K562 (cell line): ENCODE data around the gene THRSP. TPM values are rescaled to one million over a fixed set of nuclear protein-coding genes. Genes with fewer than 3 reads are reported as not detected.

ENCODE experiments used
- ATAC-seq: fragments of 200-7000 bp; cut with Tn5 transposase; 3 replicates; pipeline ENCODE4 v1.9.1; 2020; ENCODE audit warnings: moderate library complexity
- BruUV-seq: library from RNA; stranded (reverse); fragments of 400-500 nt; replicated peaks from 2 replicates; lab custom pipeline; 2021; lab: Mats Ljungman, UMichigan
- CTCF ChIA-PET: fragments of 300-600 bp; formaldehyde crosslinking; extraction: SDS; loops from one replicate; lab custom pipeline; 2021; ENCODE audit warnings: low intra/inter-chr PET ratio; lab: Yijun Ruan, JAX
- POLR2A ChIA-PET: fragments of 300-600, 350-650 bp; sonication (Branson Sonifier 250); formaldehyde crosslinking; extraction: SDS; loops from one replicate; lab custom pipeline; 2021; ENCODE audit warnings: antibody characterized with exemption, inconsistent platforms; lab: Yijun Ruan, JAX
- DNase-seq, 4 experiments: peaks; one replicate each; pipeline versions ENCODE4 v3.0.0 to v3.0.0-alpha.2; 2011 to 2018; ENCODE audit warnings: low spot score in 3 of 4, mixed read lengths in 3 of 4; ENCODE audit errors: extremely low read depth in 1 of 4
- FAIRE-seq: peaks from 2 replicates; lab custom pipeline; 2011; peaks lifted over from hg19 to GRCh38; lab: Jason Lieb, UNC
- H2AFZ ChIP-seq: 2 replicates; pipeline ENCODE4 v1.6.0; 2011; ENCODE audit warnings: low read depth, low read length, control low read depth, inconsistent platforms
- H3K27ac ChIP-seq: fragments of 200-600 bp; 3 replicates; pipeline ENCODE4 v1.8.0; 2011; ENCODE audit warnings: low read depth, mild to moderate bottlenecking, control low read depth, inconsistent platforms, low read length, moderate library complexity, mixed read lengths; ENCODE audit errors: extremely low read depth
- H3K27me3 ChIP-seq, 2 experiments: fragments of 300-600 bp in 1 of 2; 2 replicates in 1 of 2; 3 replicates in 1 of 2; pipeline versions ENCODE4 v1.6.0 to v1.8.0; 2011; ENCODE audit warnings: inconsistent platforms in 2 of 2, low read length in 2 of 2, mild to moderate bottlenecking in 1 of 2, mixed read lengths in 1 of 2, moderate library complexity in 1 of 2; ENCODE audit not compliant: control insufficient read depth in 2 of 2, insufficient read depth in 2 of 2
- H3K36me3 ChIP-seq: fragments of 300-600 bp; 3 replicates; pipeline ENCODE4 v1.8.0; 2011; ENCODE audit warnings: mild to moderate bottlenecking, low read length, inconsistent platforms; ENCODE audit not compliant: control insufficient read depth, insufficient read depth
- H3K4me1 ChIP-seq, 2 experiments: fragments of 200-600 bp in 1 of 2; replicated peaks in 1 of 2; 2 replicates in 1 of 2; 3 replicates in 1 of 2; pipeline versions ENCODE4 v1.5.1 to v1.8.0; 2011; ENCODE audit warnings: inconsistent platforms in 2 of 2, low read length in 2 of 2, mild to moderate bottlenecking in 1 of 2, mixed read lengths in 1 of 2, moderate library complexity in 1 of 2; ENCODE audit not compliant: control insufficient read depth in 2 of 2, insufficient read depth in 2 of 2
- H3K4me2 ChIP-seq: 2 replicates; pipeline ENCODE4 v1.6.1; 2011; ENCODE audit warnings: low read length, control low read depth, inconsistent platforms, mixed read lengths; ENCODE audit not compliant: insufficient read depth
- H3K4me3 ChIP-seq: fragments of 200-600 bp; sonication (generic), shearing (Covaris generic); 2 replicates; pipeline ENCODE4 v1.5.1; 2016; ENCODE audit warnings: control low read depth, inconsistent platforms
- H3K79me2 ChIP-seq: fragments of 200-600 bp; 3 replicates; pipeline ENCODE4 v1.8.0; 2011; ENCODE audit warnings: low read length, inconsistent platforms; ENCODE audit not compliant: control insufficient read depth, insufficient read depth
- H3K9ac ChIP-seq, 2 experiments: 2 replicates each; pipeline versions ENCODE4 v1.6.0 to v1.6.1; 2011; ENCODE audit warnings: low read depth in 2 of 2, low read length in 2 of 2, control low read depth in 1 of 2, inconsistent platforms in 1 of 2, mild to moderate bottlenecking in 1 of 2, mixed read lengths in 1 of 2; ENCODE audit not compliant: insufficient read depth in 1 of 2
- H3K9me1 ChIP-seq: one replicate; pipeline ENCODE4 v1.6.0; 2011; ENCODE audit warnings: inconsistent platforms, mild to moderate bottlenecking, low read length, moderate library complexity; ENCODE audit not compliant: control insufficient read depth, insufficient read depth
- H3K9me3 ChIP-seq: replicated peaks from 2 replicates; pipeline ENCODE4 v1.5.1; 2011; ENCODE audit warnings: low read depth, low read length, inconsistent platforms; ENCODE audit not compliant: control insufficient read depth, insufficient read depth
- H4K20me1 ChIP-seq: replicated peaks from 2 replicates; pipeline ENCODE4 v1.6.1; 2011; ENCODE audit warnings: low read length, inconsistent platforms, mixed read lengths; ENCODE audit not compliant: control insufficient read depth, insufficient read depth
- BHLHE40 ChIP-seq: IDR thresholded peaks from 2 replicates; pipeline ENCODE4 v1.6.1; 2011; ENCODE audit warnings: low read length, improper control_type of control experiment
- KHSRP ChIP-seq: fragments of 450-650 bp; IDR thresholded peaks from 2 replicates; pipeline ENCODE4 v1.6.1; 2017
- KLF10 ChIP-seq: fragments of 250-450 bp; sonication (Bioruptor Pico); IDR thresholded peaks from 2 replicates; pipeline ENCODE4 v1.6.1; 2021; ENCODE audit warnings: matching md5 sums
- NCOA2 ChIP-seq, 2 experiments: fragments of 450-650 bp; IDR thresholded peaks; 2 replicates each; pipeline ENCODE4 v1.6.1; 2018; ENCODE audit warnings: mild to moderate bottlenecking in 2 of 2, moderate library complexity in 1 of 2; ENCODE audit not compliant: partially characterized antibody in 2 of 2
- NFIC ChIP-seq: fragments of 450-650 bp; IDR thresholded peaks from 2 replicates; pipeline ENCODE4 v1.6.1; 2017; ENCODE audit warnings: mild to moderate bottlenecking, inconsistent platforms
- PPARD ChIP-seq: fragments of 250-450 bp; sonication (Bioruptor Pico); IDR thresholded peaks from 2 replicates; pipeline ENCODE4 v1.8.0; 2022; ENCODE audit warnings: inconsistent platforms, mild to moderate bottlenecking, moderate library complexity
- TFAM ChIP-seq: fragments of 250-450 bp; sonication (Bioruptor Pico); conservative IDR thresholded peaks from 2 replicates; pipeline ENCODE4 v1.5.0; 2021; ENCODE audit warnings: mild to moderate bottlenecking, moderate library complexity
- ZKSCAN1 ChIP-seq: fragments of 150-350 bp; IDR thresholded peaks from 2 replicates; pipeline ENCODE4 v1.6.1; 2016; ENCODE audit warnings: low read depth, low read length
- WGBS: fragments of 100-300 bp; shearing (Covaris generic); methylation state at CpG from one replicate; pipeline ENCODE4 v1.1.6; 2016; ENCODE audit warnings: low coverage, mixed read lengths; ENCODE audit not compliant: insufficient coverage; ENCODE audit errors: missing lambda C conversion rate; 5-methylcytosine and 5-hydroxymethylcytosine counted together
- in situ Hi-C: fragments of 300-500 bp; cut with MboI; formaldehyde crosslinking; loops from 4 replicates; pipeline ENCODE4 v1.15.0; 2018; ENCODE audit warnings: inconsistent platforms, mixed read lengths
- intact Hi-C: fragments of 100-400 bp; cut with micrococcal nuclease; formaldehyde crosslinking; loops from 2 replicates; pipeline ENCODE4 v1.14.2; 2022
- polyA plus RNA-seq, 8 experiments: library from polyadenylated mRNA; depleted of rRNA in 4 of 8; stranded (reverse) in 5 of 8; unstranded in 3 of 8; fragments of >200 nt; fragmentation: Nextera tagmentation in 2 of 8; fragmentation: Illumina TruSeq in 1 of 8; extraction: Ambion mirVana in 2 of 8; extraction: Trizol in 1 of 8; gene quantifications; 2 replicates each; pipeline versions ENCODE4 v1.2.1 to v1.2.3, GENCODE V29; 2011 to 2014; ENCODE audit warnings: inconsistent platforms in 1 of 8, missing spikeins in 1 of 8
- total RNA-seq, 7 experiments: library from RNA; depleted of rRNA in 6 of 7; stranded (reverse); fragments of >200 nt in 6 of 7; fragmentation: Illumina TruSeq in 2 of 7; extraction: Trizol in 2 of 7; gene quantifications; 2 replicates each; pipeline versions ENCODE4 v1.2.1 to v1.2.3, GENCODE V29; 2011 to 2021; ENCODE audit warnings: low replicate concordance in 1 of 7
- TF ChIP-seq, protein P1 (sequence below): fragments of 450-650 bp; IDR thresholded peaks from 2 replicates; pipeline ENCODE4 v1.6.1; 2016
- TF ChIP-seq, protein P2 (sequence below): fragments of 450-650 bp; IDR thresholded peaks from 2 replicates; pipeline ENCODE4 v1.6.1; 2017; ENCODE audit warnings: antibody characterized with exemption, mild to moderate bottlenecking

THRSP gene
- total and polyA plus RNA-seq, 9 of the 15 experiments (the other 6 are each of a cell fraction or from before 2014, with no cell fraction given): 0.23 to 0.56 (median 0.31) TPM; not detected in 2

DNA sequence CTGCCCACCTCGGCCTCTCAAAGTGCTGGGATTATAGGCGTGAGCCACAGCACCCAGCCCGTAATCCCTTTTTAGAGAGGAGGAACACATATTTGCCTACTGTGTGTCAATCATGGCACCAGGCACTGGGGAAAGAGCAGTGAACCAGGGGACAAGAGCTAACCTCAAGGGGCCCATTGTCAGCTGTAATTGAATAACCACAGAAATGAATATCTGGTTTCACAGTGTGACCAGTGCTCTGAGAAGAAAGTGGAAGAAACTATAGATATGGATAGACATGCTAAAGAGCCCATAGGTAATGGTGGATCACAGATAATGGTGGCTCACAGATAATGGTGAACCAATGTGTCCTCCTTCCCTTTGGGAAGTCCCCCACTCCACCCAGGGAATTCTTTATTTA is 32.0 kb upstream of the THRSP start:
- Histone ChIP-seq H3K9me3 (no peaks in the 10 kb centered on the region), H3K79me2 (no peaks in the 10 kb centered on the region), H3K9me1 (no peaks in the 10 kb centered on the region), H2AFZ (peak overlapping the region; percentile 69), H3K27me3 (no peaks in the 10 kb centered on the region), H3K4me2 (no peak overlapping the region), H3K4me1 (peaks cover 6 to 25% of the 10 kb centered on the region in 2 experiments), H3K9ac (peak overlapping the region in 1 of 2 experiments; percentile 15; a peak in 1 of 4 replicates), H3K4me3 (no peak overlapping the region), H3K36me3 (no peaks in the 10 kb centered on the region), H3K27ac (peak overlapping the region; percentile 21; the same call in 1 of the 3 replicates), H4K20me1 (no peaks in the 10 kb centered on the region)
- no peak for FAIRE-seq
- in situ Hi-C loops (no loop called here), intact Hi-C loops (no loop called here)
- ATAC-seq: no peak
- ChIA-PET POLR2A (interaction anchor here (0.8 to 1.1 kb wide), 4 partner anchors 8 to 46 kb away, joined by 3 to 5 read pairs (median 4); no protein-coding TSS in a partner anchor), CTCF (no interaction called here)
- no peak for TF ChIP-seq TFAM (CRISPR knock-in tag)
- no peak for TF ChIP-seq PPARD (CRISPR knock-in tag)
- TF ChIP-seq, protein P1, sequence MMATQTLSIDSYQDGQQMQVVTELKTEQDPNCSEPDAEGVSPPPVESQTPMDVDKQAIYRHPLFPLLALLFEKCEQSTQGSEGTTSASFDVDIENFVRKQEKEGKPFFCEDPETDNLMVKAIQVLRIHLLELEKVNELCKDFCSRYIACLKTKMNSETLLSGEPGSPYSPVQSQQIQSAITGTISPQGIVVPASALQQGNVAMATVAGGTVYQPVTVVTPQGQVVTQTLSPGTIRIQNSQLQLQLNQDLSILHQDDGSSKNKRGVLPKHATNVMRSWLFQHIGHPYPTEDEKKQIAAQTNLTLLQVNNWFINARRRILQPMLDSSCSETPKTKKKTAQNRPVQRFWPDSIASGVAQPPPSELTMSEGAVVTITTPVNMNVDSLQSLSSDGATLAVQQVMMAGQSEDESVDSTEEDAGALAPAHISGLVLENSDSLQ: 0 out of 2 replicates have a peak, but pooled peaks have one; percentile 39
- TF ChIP-seq ZKSCAN1: peak; percentile 18; the same call in 1 of the 2 replicates
- no TSS peak for BruUV-seq
- 69% methylated on average over 3 of the region's 3 CpGs for WGBS
- no peak for DNase-seq

DNA sequence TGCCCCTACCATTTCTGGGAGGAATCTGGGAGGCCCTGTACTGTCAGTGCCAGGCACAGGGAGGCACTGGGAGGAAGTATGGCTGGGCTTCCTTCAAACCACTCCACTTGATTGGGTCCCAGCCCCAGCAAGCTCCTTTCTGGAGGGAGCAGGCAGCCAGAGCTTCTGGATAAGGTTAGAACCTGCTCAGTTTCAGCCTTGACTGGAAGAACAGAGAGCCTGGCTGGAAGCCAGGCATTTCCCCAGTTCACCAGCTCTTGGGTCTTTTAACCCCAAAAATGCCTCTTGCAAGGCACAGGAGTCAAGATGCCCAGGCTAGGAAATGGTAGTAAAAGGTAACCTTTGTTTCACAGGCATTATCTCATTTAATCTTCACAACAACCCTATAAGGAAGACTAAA is 31.6 kb upstream of the THRSP start:
- no peak for DNase-seq
- ChIA-PET POLR2A (interaction anchor here (0.8 to 1.1 kb wide), 2 partner anchors 9 to 16 kb away, joined by 3 to 5 read pairs; no protein-coding TSS in a partner anchor), CTCF (no interaction called here)
- intact Hi-C loops (no loop called here), in situ Hi-C loops (no loop called here)
- Histone ChIP-seq H3K9me3 (no peaks in the 10 kb centered on the region), H3K27me3 (no peaks in the 10 kb centered on the region), H3K36me3 (no peaks in the 10 kb centered on the region), H3K79me2 (no peaks in the 10 kb centered on the region), H3K9me1 (no peaks in the 10 kb centered on the region), H3K9ac (0 out of 4 replicates have a peak overlapping the region, but pooled peaks of 1 of the 2 experiments have one; percentile 19), H3K4me2 (no peak overlapping the region), H4K20me1 (no peaks in the 10 kb centered on the region), H3K4me3 (no peak overlapping the region), H2AFZ (peak overlapping the region; percentile 69), H3K4me1 (peaks cover 6 to 25% of the 10 kb centered on the region in 2 experiments), H3K27ac (peak overlapping the region; percentile 21; the same call in 1 of the 3 replicates)
- BruUV-seq: no TSS peak
- no peak; the same call in 2 of the 3 replicates for ATAC-seq
- no peak for FAIRE-seq
- TF ChIP-seq, protein P2, sequence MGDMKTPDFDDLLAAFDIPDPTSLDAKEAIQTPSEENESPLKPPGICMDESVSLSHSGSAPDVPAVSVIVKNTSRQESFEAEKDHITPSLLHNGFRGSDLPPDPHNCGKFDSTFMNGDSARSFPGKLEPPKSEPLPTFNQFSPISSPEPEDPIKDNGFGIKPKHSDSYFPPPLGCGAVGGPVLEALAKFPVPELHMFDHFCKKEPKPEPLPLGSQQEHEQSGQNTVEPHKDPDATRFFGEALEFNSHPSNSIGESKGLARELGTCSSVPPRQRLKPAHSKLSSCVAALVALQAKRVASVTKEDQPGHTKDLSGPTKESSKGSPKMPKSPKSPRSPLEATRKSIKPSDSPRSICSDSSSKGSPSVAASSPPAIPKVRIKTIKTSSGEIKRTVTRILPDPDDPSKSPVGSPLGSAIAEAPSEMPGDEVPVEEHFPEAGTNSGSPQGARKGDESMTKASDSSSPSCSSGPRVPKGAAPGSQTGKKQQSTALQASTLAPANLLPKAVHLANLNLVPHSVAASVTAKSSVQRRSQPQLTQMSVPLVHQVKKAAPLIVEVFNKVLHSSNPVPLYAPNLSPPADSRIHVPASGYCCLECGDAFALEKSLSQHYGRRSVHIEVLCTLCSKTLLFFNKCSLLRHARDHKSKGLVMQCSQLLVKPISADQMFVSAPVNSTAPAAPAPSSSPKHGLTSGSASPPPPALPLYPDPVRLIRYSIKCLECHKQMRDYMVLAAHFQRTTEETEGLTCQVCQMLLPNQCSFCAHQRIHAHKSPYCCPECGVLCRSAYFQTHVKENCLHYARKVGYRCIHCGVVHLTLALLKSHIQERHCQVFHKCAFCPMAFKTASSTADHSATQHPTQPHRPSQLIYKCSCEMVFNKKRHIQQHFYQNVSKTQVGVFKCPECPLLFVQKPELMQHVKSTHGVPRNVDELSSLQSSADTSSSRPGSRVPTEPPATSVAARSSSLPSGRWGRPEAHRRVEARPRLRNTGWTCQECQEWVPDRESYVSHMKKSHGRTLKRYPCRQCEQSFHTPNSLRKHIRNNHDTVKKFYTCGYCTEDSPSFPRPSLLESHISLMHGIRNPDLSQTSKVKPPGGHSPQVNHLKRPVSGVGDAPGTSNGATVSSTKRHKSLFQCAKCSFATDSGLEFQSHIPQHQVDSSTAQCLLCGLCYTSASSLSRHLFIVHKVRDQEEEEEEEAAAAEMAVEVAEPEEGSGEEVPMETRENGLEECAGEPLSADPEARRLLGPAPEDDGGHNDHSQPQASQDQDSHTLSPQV: 0 out of 2 replicates have a peak, but pooled peaks have one; percentile 34
- no peak for TF ChIP-seq KHSRP
- no peak for TF ChIP-seq KLF10 (CRISPR knock-in tag)
- no peak for TF ChIP-seq NCOA2 (IDR thresholded peaks at IDR 0.05; ENCODE audit: partially characterized antibody in 2 of 2)
- TF ChIP-seq BHLHE40: no peak
- peak; percentile 64 for TF ChIP-seq NFIC
